Rectal smooth muscle tissue (tissue), 1 donor: ENCODE measurements around the gene CC2D1B.
A peak's percentile ranks its signal among the peaks of the same experiment; 100 is the strongest.
"Not testable (repeated sequence)": the region's sequence is repeated elsewhere in the genome, so short reads cannot be mapped to it uniquely, and the experiment has no call there.

ENCODE experiments used
- H3K27ac ChIP-seq: one replicate; pipeline ENCODE4 v1.7.0; 2013; ENCODE audit warnings: low read depth, low read length, inconsistent platforms
- H3K27me3 ChIP-seq: one replicate; pipeline ENCODE4 v1.7.0; 2013; ENCODE audit warnings: low read length; ENCODE audit not compliant: control insufficient read depth, insufficient read depth
- H3K36me3 ChIP-seq: one replicate; pipeline ENCODE4 v1.7.0; 2013; ENCODE audit warnings: low read length; ENCODE audit not compliant: control insufficient read depth, insufficient read depth
- H3K4me1 ChIP-seq: one replicate; pipeline ENCODE4 v1.7.0; 2013; ENCODE audit warnings: low read length; ENCODE audit not compliant: control insufficient read depth, insufficient read depth
- H3K4me3 ChIP-seq: one replicate; pipeline ENCODE4 v1.7.0; 2013; ENCODE audit warnings: low read length
- H3K9ac ChIP-seq: one replicate; pipeline ENCODE4 v1.7.0; 2013; ENCODE audit warnings: low read length

CC2D1B gene

DNA sequence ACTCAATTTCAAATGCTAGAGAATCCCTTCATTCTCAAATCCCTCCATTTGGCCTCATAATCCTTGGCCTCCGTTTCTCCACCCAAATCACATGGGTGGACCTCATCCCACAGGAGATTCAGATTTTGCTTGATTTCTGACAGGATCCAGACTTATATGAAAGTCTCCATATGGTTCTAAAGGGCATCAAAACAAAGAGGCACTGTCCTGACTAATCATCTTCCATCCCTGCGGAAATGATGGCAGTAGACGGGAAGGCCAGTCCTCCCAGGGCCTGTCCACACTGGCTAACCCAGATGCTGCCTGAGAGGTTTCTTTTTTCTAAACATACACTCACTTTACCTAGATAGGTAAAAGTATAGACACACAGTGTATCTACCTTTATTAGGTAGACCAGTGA lies 19.4 kb upstream of the CC2D1B start:
- Histone ChIP-seq H3K4me1 (no peaks in the 10 kb centered on the region), H3K36me3 (no peaks in the 10 kb centered on the region), H3K27ac (no peak overlapping the region), H3K4me3 (no peak overlapping the region), H3K9ac (no peak overlapping the region), H3K27me3 (no peaks in the 10 kb centered on the region)

GRCh38 chr1:52369851-52370250 lies 3.8 kb upstream of the CC2D1B start:
- H3K36me3 ChIP-seq, H3K27ac ChIP-seq, H3K27me3 ChIP-seq, H3K4me1 ChIP-seq, H3K4me3 ChIP-seq, H3K9ac ChIP-seq: not testable (repeated sequence)

DNA sequence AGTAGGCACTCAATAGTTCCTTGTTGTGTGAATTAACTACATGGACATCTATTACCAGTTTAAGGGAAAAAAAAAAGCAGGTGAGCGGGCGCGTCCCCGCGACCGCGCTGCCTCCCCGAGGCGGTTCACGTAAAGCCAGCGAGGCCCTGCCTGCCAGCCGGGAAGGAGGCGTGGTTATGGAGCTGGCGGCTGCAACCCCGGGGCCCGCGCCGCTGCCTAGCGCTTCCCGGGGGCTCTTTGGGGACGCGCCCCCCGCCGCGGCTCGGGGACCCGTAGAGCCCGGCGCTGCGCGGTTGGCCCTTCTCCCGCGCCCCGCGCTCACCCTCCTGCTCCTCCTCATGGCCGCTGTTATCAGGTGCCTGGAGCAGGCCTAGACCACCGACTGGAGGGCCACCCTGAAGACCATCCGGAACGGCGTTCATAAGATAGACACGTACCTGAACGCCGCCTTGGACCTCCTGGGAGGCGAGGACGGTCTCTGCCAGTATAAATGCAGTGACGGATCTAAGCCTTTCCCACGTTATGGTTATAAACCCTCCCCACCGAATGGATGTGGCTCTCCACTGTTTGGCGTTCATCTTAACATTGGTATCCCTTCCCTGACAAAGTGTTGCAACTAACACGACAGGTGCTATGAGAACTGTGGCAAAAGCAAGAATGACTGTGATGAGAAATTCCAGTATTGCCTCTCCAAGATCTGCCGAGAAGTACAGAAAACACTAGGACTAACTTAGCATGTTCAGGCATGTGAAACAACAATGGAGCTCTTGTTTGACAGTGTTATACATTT lies 2.6 kb upstream of the CC2D1B start:
- Histone ChIP-seq H3K27me3 (no peaks in the 10 kb centered on the region), H3K4me3 (peak overlapping the region; percentile 58), H3K36me3 (no peaks in the 10 kb centered on the region), H3K4me1 (peaks cover 6% of the 10 kb centered on the region), H3K27ac (no peak overlapping the region), H3K9ac (no peak overlapping the region)

GRCh38 chr1:52367272-52367671 lies 1.3 kb upstream of the CC2D1B start:
- no peaks in the 10 kb centered on the region for H3K27me3 ChIP-seq
- no peak overlapping the region for H3K9ac ChIP-seq
- H3K27ac ChIP-seq, result no peak overlapping the region
- peaks cover 6% of the 10 kb centered on the region for H3K4me1 ChIP-seq
- no peak overlapping the region for H3K4me3 ChIP-seq
- peaks cover 6% of the 10 kb centered on the region for H3K36me3 ChIP-seq

- Histone ChIP-seq H3K27me3 (no peaks in the 10 kb centered on the region), H3K4me1 (peaks cover 6% of the 10 kb centered on the region), H3K9ac (no peak overlapping the region), H3K36me3 (peaks cover 13% of the 10 kb centered on the region), H3K4me3 (peak overlapping the region; percentile 75), H3K27ac (peak overlapping the region; percentile 88)
Measured at GRCh38 chr1:52366517-52366827, 467 bp upstream of the CC2D1B start.

DNA sequence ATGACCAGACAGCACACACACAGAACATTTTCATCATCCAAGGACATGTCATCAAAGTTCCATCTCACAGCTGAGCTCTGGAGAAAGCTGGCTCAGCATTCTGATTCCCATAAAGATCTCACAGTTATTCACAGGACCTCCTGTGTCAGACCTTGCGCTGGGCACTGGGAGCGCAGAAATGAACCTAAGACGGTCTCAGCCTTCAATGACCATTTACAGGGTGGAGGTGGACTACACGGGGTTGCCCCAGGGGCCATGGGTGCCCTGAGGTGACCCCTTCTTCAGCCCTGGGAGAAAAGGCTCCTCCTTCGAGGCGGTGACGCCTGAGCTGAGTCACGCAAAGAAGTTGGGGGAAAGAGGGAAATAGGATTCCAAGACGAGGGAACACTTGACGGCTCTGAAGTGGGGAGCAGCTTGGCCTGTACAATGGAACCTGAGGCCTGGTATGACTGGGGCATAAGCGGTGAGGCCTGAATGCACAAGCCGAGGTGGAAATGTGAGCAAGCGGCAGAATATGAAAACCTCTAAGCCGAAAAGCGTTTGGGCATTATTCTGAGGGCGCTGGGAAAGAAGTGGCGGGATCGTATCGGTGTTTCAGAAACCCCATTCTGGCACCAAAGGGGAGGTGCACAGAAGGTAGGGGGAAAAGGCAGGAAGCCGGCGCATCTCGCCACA lies 797 bp downstream of the CC2D1B start:
- peaks cover 6% of the 10 kb centered on the region for H3K4me1 ChIP-seq
- H3K9ac ChIP-seq, result peak overlapping the region; percentile 43
- peak overlapping the region; percentile 88 for H3K27ac ChIP-seq
- peak overlapping the region; percentile 75 for H3K4me3 ChIP-seq
- H3K36me3 ChIP-seq, result peaks cover 25% of the 10 kb centered on the region
- H3K27me3 ChIP-seq, result no peaks in the 10 kb centered on the region

GRCh38 chr1:52364235-52364839 lies 1.7 kb downstream of the CC2D1B start:
- peak overlapping the region; percentile 75 for H3K4me3 ChIP-seq
- H3K9ac ChIP-seq, result no peak overlapping the region
- peaks cover 6% of the 10 kb centered on the region for H3K4me1 ChIP-seq
- H3K27ac ChIP-seq, result no peak overlapping the region
- peaks cover 34% of the 10 kb centered on the region for H3K36me3 ChIP-seq
- H3K27me3 ChIP-seq, result no peaks in the 10 kb centered on the region

DNA sequence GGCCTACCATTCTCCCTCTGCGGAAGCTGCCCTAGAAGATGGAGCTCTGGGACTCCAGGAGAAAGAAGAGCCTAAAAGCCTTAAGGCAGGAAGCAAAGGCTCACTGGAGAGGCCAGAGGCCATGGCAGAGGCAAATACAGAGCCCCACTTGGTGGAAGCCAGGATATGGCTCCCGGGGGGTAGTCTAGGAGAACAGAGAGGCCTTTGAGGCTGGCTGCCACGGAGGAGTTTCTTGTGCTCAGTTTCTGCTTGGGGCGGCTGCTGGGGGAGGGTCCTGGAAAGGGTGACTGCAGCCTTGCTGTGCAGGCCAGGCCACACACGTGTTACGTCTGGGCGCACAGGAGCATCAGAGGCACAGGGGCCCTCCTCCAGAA lies 5.4 kb downstream of the CC2D1B start:
- Histone ChIP-seq H3K36me3 (peaks cover 71% of the 10 kb centered on the region), H3K27me3 (no peaks in the 10 kb centered on the region), H3K27ac (no peak overlapping the region), H3K4me1 (peaks cover 6% of the 10 kb centered on the region), H3K9ac (no peak overlapping the region), H3K4me3 (no peak overlapping the region)

GRCh38 chr1:52359676-52360594 lies 6.1 kb downstream of the CC2D1B start:
- Histone ChIP-seq H3K9ac (no peak overlapping the region), H3K36me3 (peaks cover 77% of the 10 kb centered on the region), H3K4me3 (no peak overlapping the region), H3K27me3 (no peaks in the 10 kb centered on the region), H3K27ac (no peak overlapping the region), H3K4me1 (peaks cover 3% of the 10 kb centered on the region)

GRCh38 chr1:52358851-52359497 lies 7.0 kb downstream of the CC2D1B start:
- H3K9ac ChIP-seq, result no peak overlapping the region
- no peak overlapping the region for H3K4me3 ChIP-seq
- peaks cover 86% of the 10 kb centered on the region for H3K36me3 ChIP-seq
- H3K4me1 ChIP-seq, result no peaks in the 10 kb centered on the region
- no peaks in the 10 kb centered on the region for H3K27me3 ChIP-seq
- no peak overlapping the region for H3K27ac ChIP-seq

GRCh38 chr1:52357397-52357796 lies 8.6 kb downstream of the CC2D1B start:
- Histone ChIP-seq H3K36me3 (peaks cover 93% of the 10 kb centered on the region), H3K4me3 (no peak overlapping the region), H3K27me3 (no peaks in the 10 kb centered on the region), H3K27ac (no peak overlapping the region), H3K4me1 (no peaks in the 10 kb centered on the region), H3K9ac (no peak overlapping the region)
